HEK293 (cell line): ENCODE results near the gene CYP2S1.

Experiments used
- HOXA7 ChIP-seq: sonication (generic); formaldehyde crosslinking; IDR thresholded peaks from 2 replicates; pipeline ENCODE4 v1.8.1; 2022; ENCODE audit warnings: missing genetic modification reagents, borderline replicate concordance
- ZNF23 ChIP-seq: fragments of 450-650 bp; formaldehyde crosslinking; IDR thresholded peaks from 2 replicates; pipeline ENCODE4 v1.5.1; 2016; ENCODE audit warnings: missing biosample characterization, missing genetic modification characterization, borderline replicate concordance
- ZNF549 ChIP-seq: fragments of 450-650 bp; IDR thresholded peaks from 2 replicates; pipeline ENCODE4 v1.5.1; 2018; ENCODE audit warnings: missing biosample characterization, missing genetic modification characterization, mild to moderate bottlenecking, inconsistent platforms, moderate library complexity
- TF ChIP-seq, protein P1 (sequence below): fragments of 450-650 bp; formaldehyde crosslinking; IDR thresholded peaks from 2 replicates; pipeline ENCODE4 v1.5.1; 2016; ENCODE audit warnings: missing biosample characterization, missing genetic modification characterization

GRCh38 chr19:41166944-41167804 is 25.8 kb upstream of the CYP2S1 start:
- TF ChIP-seq HOXA7 (CRISPR knock-in tag) (no peak), ZNF549 (no peak), ZNF23 (no peak)
- TF ChIP-seq, protein P1, sequence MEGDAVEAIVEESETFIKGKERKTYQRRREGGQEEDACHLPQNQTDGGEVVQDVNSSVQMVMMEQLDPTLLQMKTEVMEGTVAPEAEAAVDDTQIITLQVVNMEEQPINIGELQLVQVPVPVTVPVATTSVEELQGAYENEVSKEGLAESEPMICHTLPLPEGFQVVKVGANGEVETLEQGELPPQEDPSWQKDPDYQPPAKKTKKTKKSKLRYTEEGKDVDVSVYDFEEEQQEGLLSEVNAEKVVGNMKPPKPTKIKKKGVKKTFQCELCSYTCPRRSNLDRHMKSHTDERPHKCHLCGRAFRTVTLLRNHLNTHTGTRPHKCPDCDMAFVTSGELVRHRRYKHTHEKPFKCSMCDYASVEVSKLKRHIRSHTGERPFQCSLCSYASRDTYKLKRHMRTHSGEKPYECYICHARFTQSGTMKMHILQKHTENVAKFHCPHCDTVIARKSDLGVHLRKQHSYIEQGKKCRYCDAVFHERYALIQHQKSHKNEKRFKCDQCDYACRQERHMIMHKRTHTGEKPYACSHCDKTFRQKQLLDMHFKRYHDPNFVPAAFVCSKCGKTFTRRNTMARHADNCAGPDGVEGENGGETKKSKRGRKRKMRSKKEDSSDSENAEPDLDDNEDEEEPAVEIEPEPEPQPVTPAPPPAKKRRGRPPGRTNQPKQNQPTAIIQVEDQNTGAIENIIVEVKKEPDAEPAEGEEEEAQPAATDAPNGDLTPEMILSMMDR (tag by site-specific recombination), result no peak
